IMR-90 (cell line): ENCODE data around the gene TNFAIP8.

Experiments used
- NFE2L2 ChIP-seq: fragments of 150-350 bp; IDR thresholded peaks from 2 replicates; pipeline ENCODE4 v1.6.1; 2016; ENCODE audit warnings: low read depth, mild to moderate bottlenecking, low read length
- POLR2A ChIP-seq: IDR thresholded peaks from 2 replicates; pipeline ENCODE4 v1.6.1; 2012; ENCODE audit warnings: mild to moderate bottlenecking, low read depth, low read length
- RAD21 ChIP-seq: IDR thresholded peaks from 2 replicates; pipeline ENCODE4 v1.6.1; 2012; ENCODE audit warnings: low read length, improper control_type of control experiment
- RFX5 ChIP-seq: IDR thresholded peaks from 2 replicates; pipeline ENCODE4 v1.8.0; 2012; ENCODE audit warnings: low read depth, mild to moderate bottlenecking, low read length, moderate library complexity
- TF ChIP-seq, protein P1 (sequence below): conservative IDR thresholded peaks from 2 replicates; pipeline ENCODE4 v1.5.1; 2012; ENCODE audit warnings: mild to moderate bottlenecking, low read depth, low read length, improper control_type of control experiment
- TF ChIP-seq, protein P2 (sequence below): fragments of 150-350 bp; IDR thresholded peaks from 2 replicates; pipeline ENCODE4 v1.6.1; 2016; ENCODE audit warnings: low read depth, mild to moderate bottlenecking, low read length, moderate library complexity, borderline replicate concordance

DNA sequence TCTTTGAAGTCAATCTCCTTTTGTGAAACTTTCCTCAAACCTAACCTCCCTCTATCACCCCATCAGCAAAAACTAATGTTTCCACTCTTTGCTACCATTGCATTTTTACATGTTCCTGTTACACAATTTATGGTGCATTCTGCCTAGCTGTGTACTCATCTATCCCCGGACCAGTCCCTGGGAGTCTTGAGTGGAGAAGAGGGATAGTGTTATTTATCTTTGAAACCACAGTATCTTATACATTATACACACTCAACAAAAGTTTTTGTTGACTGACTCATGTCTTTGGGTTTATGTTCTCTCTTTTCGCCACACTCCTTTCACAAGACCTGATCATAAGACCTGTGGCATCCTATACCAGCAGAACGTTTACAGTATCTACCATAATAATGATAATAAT lies 26.4 kb downstream of the TNFAIP8 start:
- no peak for TF ChIP-seq NFE2L2
- TF ChIP-seq RAD21, result no peak
- no peak for TF ChIP-seq RFX5
- TF ChIP-seq, protein P1, sequence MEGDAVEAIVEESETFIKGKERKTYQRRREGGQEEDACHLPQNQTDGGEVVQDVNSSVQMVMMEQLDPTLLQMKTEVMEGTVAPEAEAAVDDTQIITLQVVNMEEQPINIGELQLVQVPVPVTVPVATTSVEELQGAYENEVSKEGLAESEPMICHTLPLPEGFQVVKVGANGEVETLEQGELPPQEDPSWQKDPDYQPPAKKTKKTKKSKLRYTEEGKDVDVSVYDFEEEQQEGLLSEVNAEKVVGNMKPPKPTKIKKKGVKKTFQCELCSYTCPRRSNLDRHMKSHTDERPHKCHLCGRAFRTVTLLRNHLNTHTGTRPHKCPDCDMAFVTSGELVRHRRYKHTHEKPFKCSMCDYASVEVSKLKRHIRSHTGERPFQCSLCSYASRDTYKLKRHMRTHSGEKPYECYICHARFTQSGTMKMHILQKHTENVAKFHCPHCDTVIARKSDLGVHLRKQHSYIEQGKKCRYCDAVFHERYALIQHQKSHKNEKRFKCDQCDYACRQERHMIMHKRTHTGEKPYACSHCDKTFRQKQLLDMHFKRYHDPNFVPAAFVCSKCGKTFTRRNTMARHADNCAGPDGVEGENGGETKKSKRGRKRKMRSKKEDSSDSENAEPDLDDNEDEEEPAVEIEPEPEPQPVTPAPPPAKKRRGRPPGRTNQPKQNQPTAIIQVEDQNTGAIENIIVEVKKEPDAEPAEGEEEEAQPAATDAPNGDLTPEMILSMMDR, result no peak
- TF ChIP-seq POLR2A, result no peak
- TF ChIP-seq, protein P2, sequence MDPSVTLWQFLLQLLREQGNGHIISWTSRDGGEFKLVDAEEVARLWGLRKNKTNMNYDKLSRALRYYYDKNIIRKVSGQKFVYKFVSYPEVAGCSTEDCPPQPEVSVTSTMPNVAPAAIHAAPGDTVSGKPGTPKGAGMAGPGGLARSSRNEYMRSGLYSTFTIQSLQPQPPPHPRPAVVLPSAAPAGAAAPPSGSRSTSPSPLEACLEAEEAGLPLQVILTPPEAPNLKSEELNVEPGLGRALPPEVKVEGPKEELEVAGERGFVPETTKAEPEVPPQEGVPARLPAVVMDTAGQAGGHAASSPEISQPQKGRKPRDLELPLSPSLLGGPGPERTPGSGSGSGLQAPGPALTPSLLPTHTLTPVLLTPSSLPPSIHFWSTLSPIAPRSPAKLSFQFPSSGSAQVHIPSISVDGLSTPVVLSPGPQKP, result no peak
